NCI-H345 (cell line): ENCODE results near the gene ANKRD33.

Experiments used
- DNase-seq: peaks from one replicate; lab custom pipeline; 2025; lab: John Stamatoyannopoulos, UW

The ANKRD33 gene

GRCh38 chr12:51887476-51888315, at the start of gene ANKRD33:
Gene ANKRD33, plus strand, starts transcription at chr12:51888103. Its CDS starts 84 bp downstream, at chr12:51888187.
- DNase-seq = no peak

GRCh38 chr12:51838762-51839161, 49.1 kb upstream of the ANKRD33 start:
- DNase-seq = no peak

- DNase-seq = no peak
These were observed 48.5 kb upstream of the ANKRD33 start for GRCh38 chr12:51839310-51839947.

- no peak for DNase-seq
These were observed 46.9 kb upstream of the ANKRD33 start for GRCh38 chr12:51840966-51841365.

GRCh38 chr12:51841727-51842126, 46.2 kb upstream of the ANKRD33 start:
- no peak for DNase-seq

GRCh38 chr12:51844854-51845253, 43.0 kb upstream of the ANKRD33 start:
- DNase-seq = no peak

- no peak for DNase-seq
These were observed 42.4 kb upstream of the ANKRD33 start for GRCh38 chr12:51845482-51845881.

GRCh38 chr12:51846271-51846691, 41.6 kb upstream of the ANKRD33 start:
- DNase-seq = no peak

- peak; percentile 23 for DNase-seq
These were observed 40.8 kb upstream of the ANKRD33 start for GRCh38 chr12:51846911-51847642.

GRCh38 chr12:51847643-51848325, 40.1 kb upstream of the ANKRD33 start:
- DNase-seq = no peak

GRCh38 chr12:51848326-51848727, 39.6 kb upstream of the ANKRD33 start, which contains the start of gene FIGNL2:
Gene FIGNL2, minus strand, starts transcription at chr12:51848718. Its CDS starts 26,305 bp downstream, at chr12:51822413.
- DNase-seq = no peak

- DNase-seq = no peak
These were observed 38.8 kb upstream of the ANKRD33 start for GRCh38 chr12:51848841-51849735.

- no peak for DNase-seq
These were observed 37.6 kb upstream of the ANKRD33 start for GRCh38 chr12:51850081-51850964.

- no peak for DNase-seq
These were observed 37.0 kb upstream of the ANKRD33 start for GRCh38 chr12:51850965-51851299.

- peak; percentile 7 for DNase-seq
These were observed 36.3 kb upstream of the ANKRD33 start for GRCh38 chr12:51851413-51852124.

GRCh38 chr12:51852404-51853137, 35.3 kb upstream of the ANKRD33 start:
- DNase-seq = no peak

- DNase-seq = no peak
These were observed 32.1 kb upstream of the ANKRD33 start for GRCh38 chr12:51855586-51856428.

GRCh38 chr12:51860986-51861385, 26.9 kb upstream of the ANKRD33 start:
- DNase-seq = no peak
